Activated CD4-positive, alpha-beta T cell treated with anti-CD3 and anti-CD28 coated beads, Interleukin-2, Interleukin-6, amounts not matched to agents 100 ng/mL and 50 ng/mL, durations not matched to agents 16 hours and 8 hours (primary cell): Measurements from ENCODE around the gene WDR48.

Experiments used
- DNase-seq: peaks from one replicate; pipeline ENCODE4 v3.0.0-alpha.2; 2020

The WDR48 gene

GRCh38 chr3:39141171-39141995 is 89.6 kb downstream of the WDR48 start:
- no peak for DNase-seq

- no peak for DNase-seq
Measured at GRCh38 chr3:39142067-39142466, 90.3 kb downstream of the WDR48 start.

- DNase-seq, result no peak
Measured at GRCh38 chr3:39143051-39143885, 91.5 kb downstream of the WDR48 start.

GRCh38 chr3:39144095-39144747 is 92.4 kb downstream of the WDR48 start:
- DNase-seq, result no peak

GRCh38 chr3:39144748-39145380 is 93.0 kb downstream of the WDR48 start:
- DNase-seq, result no peak

- no peak for DNase-seq
Measured at GRCh38 chr3:39146083-39146501, 94.3 kb downstream of the WDR48 start.
